Upper lobe of left lung (tissue), 4 donors: Measurements from ENCODE around the gene MALSU1.

ENCODE experiments used
- CTCF ChIP-seq, 6 experiments: fragments of 450-650 bp in 4 of 6; fragments of 200-600 bp in 2 of 6; sonication (generic) in 2 of 6; IDR thresholded peaks; one replicate each; pipeline ENCODE4 v1.5.1; 2016 to 2019; ENCODE audit warnings: antibody characterized with exemption in 6 of 6
- POLR2AphosphoS5 ChIP-seq, 2 donors: sonication (generic); formaldehyde crosslinking; IDR thresholded peaks; one replicate each; pipeline ENCODE4 v1.5.1; 2017; ENCODE audit warnings: antibody characterized with exemption in 2 of 2

GRCh38 chr7:23356726-23357125 lies 57.6 kb downstream of the MALSU1 start:
- no peak for TF ChIP-seq CTCF (IDR thresholded peaks at IDR 0.05)
- no peak for TF ChIP-seq POLR2AphosphoS5 (IDR thresholded peaks at IDR 0.05)
